Measurements from ENCODE around the gene TMEM205. TPM values are rescaled to one million over a fixed set of nuclear protein-coding genes. Genes with fewer than 3 reads are reported as not detected.

The TMEM205 gene
- total and polyA plus RNA-seq, 2 of the 8 experiments (the other 6 are each of a cell fraction or from before 2014, with no cell fraction given), result 73.5 to 423 TPM

DNA sequence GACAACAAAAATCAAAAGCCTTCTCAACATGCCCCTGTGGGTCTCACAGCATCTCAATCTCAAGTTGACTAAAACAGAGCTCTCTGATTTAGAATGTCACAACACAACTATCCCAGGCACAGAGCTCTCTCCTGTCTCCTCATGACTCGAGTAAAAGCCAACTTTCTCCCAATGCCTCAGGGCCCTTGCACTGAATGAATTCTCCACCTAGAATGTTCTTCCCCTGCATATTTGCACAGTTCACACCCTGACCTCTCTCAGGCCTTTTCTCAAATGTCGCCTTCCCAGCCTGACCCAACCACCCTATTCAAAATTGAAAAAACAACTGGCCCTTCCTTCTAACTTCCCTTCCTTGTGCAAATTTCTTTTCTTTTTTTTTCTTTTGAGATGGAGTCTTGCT is 24.7 kb upstream of the TMEM205 start:
- no peak overlapping the region for H4K5ac ChIP-seq (ENCODE audit: insufficient read length, low read depth, low read length)
- H4K8ac ChIP-seq (ENCODE audit: extremely low read depth, insufficient read depth, low read length), result no peak overlapping the region
- H3K18ac ChIP-seq (ENCODE audit: extremely low read depth, low read length), result no peak overlapping the region
- no peak overlapping the region for H3K27ac ChIP-seq (ENCODE audit: low read depth, low read length)
- no peak overlapping the region for H2BK120ac ChIP-seq (replicated peaks; ENCODE audit: low read depth, low read length)
- no peaks in the 10 kb centered on the region for H3K79me2 ChIP-seq (ENCODE audit: control insufficient read depth in 1 of 2, insufficient read depth in 2 of 2, low read length in 2 of 2)
- H3K36me3 ChIP-seq (ENCODE audit: control insufficient read depth in 2 of 4, insufficient read depth in 4 of 4, low read length in 3 of 4), result peaks cover 0 to 3% (median 0%) of the 10 kb centered on the region in 4 experiments; a peak in 1 of 8 replicates
- no peaks in the 10 kb centered on the region for H3K79me1 ChIP-seq (ENCODE audit: low read depth, low read length)
- no peak overlapping the region for H3K4ac ChIP-seq (replicated peaks; ENCODE audit: insufficient read length, low read depth, low read length)
- 91% methylated on average over 2 of the region's 2 CpGs; no CpG with 5 or more reads in 1 of the 2 experiments for WGBS, 2 experiments (ENCODE audit: extremely low coverage in 1 of 2, insufficient coverage in 1 of 2, insufficient read length in 1 of 2, insufficient replicate concordance in 2 of 2, low coverage in 1 of 2, low lambda C conversion rate in 2 of 2, missing lambda C conversion rate in 1 of 2)
- no peaks in the 10 kb centered on the region for H3K9me3 ChIP-seq (ENCODE audit: insufficient read depth in 2 of 2, low read depth in 1 of 2, low read length in 1 of 2)
- H3K4me2 ChIP-seq (ENCODE audit: insufficient read depth in 1 of 2, low read depth in 2 of 2, low read length in 2 of 2), result no peak overlapping the region
- no peak overlapping the region for H3K14ac ChIP-seq (ENCODE audit: insufficient read length)
- no peak overlapping the region for H3K4me3 ChIP-seq (ENCODE audit: extremely low read depth in 1 of 4, insufficient read depth in 2 of 4, low read depth in 3 of 4, low read length in 4 of 4)
- H3K23ac ChIP-seq (ENCODE audit: insufficient read length), result no peak overlapping the region
- H2BK12ac ChIP-seq (ENCODE audit: low read depth, low read length), result no peak overlapping the region
- H2AK5ac ChIP-seq (ENCODE audit: low read depth, low read length), result no peak overlapping the region
- H4K91ac ChIP-seq (replicated peaks; ENCODE audit: insufficient read length, low read length), result no peak overlapping the region
- CTCF ChIA-PET (ENCODE audit: partially characterized antibody), result interaction anchor here (0.6 to 7.0 kb wide), 3 partner anchors 10 to 51 kb away, joined by 3 to 49 read pairs (median 12); partner anchors contain the start of gene EPOR
- H4K20me1 ChIP-seq (replicated peaks in 1 of 2; ENCODE audit: control insufficient read depth in 1 of 2, insufficient read depth in 2 of 2, low read length in 2 of 2), result peaks cover 0 to 3% of the 10 kb centered on the region in 2 experiments
- H2AFZ ChIP-seq (ENCODE audit: low read length), result no peak overlapping the region
- no peak overlapping the region for H2BK20ac ChIP-seq (ENCODE audit: low read length)
- no peaks in the 10 kb centered on the region for H3K27me3 ChIP-seq (replicated peaks in 1 of 4; ENCODE audit: control insufficient read depth in 3 of 4, extremely low read depth in 1 of 4, insufficient read depth in 3 of 4, low read length in 3 of 4)
- no peak for DNase-seq (ENCODE audit: low read depth in 1 of 2, low spot score in 2 of 2)
- no peak overlapping the region for H3K56ac ChIP-seq (replicated peaks; ENCODE audit: insufficient read length, low read depth, low read length)
- peaks cover 6% of the 10 kb centered on the region for H3K23me2 ChIP-seq (ENCODE audit: low read depth, low read length)
- no peak overlapping the region for H2BK5ac ChIP-seq (ENCODE audit: low read depth, low read length)
- H3K4me1 ChIP-seq (replicated peaks in 1 of 4; ENCODE audit: control insufficient read depth in 3 of 4, insufficient read depth in 4 of 4, low read length in 3 of 4), result peaks cover 0 to 8% (median 7%) of the 10 kb centered on the region in 4 experiments; a peak in 6 of 7 replicates
- no peak overlapping the region for H2BK15ac ChIP-seq (ENCODE audit: low read length)
- POLR2A ChIA-PET (ENCODE audit: partially characterized antibody), result interaction anchor here (0.8 to 1.0 kb wide), 5 partner anchors 10 to 228 kb away, joined by 3 to 4 read pairs (median 3); no protein-coding TSS in a partner anchor
- FAIRE-seq, result no peak
- H3K9ac ChIP-seq (replicated peaks in 1 of 4; ENCODE audit: extremely low read depth in 1 of 4, low read depth in 3 of 4, low read length in 3 of 4), result no peak overlapping the region
- TF ChIP-seq BCL11A (IDR thresholded peaks at IDR 0.05; ENCODE audit: low read depth in 2 of 2, low read length in 2 of 2), result no peak
- TF ChIP-seq, protein P1, sequence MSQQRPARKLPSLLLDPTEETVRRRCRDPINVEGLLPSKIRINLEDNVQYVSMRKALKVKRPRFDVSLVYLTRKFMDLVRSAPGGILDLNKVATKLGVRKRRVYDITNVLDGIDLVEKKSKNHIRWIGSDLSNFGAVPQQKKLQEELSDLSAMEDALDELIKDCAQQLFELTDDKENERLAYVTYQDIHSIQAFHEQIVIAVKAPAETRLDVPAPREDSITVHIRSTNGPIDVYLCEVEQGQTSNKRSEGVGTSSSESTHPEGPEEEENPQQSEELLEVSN (IDR thresholded peaks at IDR 0.05), result no peak
- no peak for TF ChIP-seq RBBP5 (IDR thresholded peaks at IDR 0.05; ENCODE audit: borderline replicate concordance, low read depth, low read length)
- TF ChIP-seq EGR1 (IDR thresholded peaks at IDR 0.05; ENCODE audit: borderline replicate concordance, low read depth, low read length), result no peak
- no peak for TF ChIP-seq CREB1 (IDR thresholded peaks at IDR 0.05)
- TF ChIP-seq GTF2F1 (IDR thresholded peaks at IDR 0.05; ENCODE audit: borderline replicate concordance, low read depth, low read length), result no peak
- TF ChIP-seq JUN (IDR thresholded peaks at IDR 0.05; ENCODE audit: low read depth, low read length), result no peak
- no peak for TF ChIP-seq JUND (IDR thresholded peaks at IDR 0.05; ENCODE audit: low read length)
- no peak for TF ChIP-seq RNF2 (IDR thresholded peaks at IDR 0.05; ENCODE audit: borderline replicate concordance, low read depth, low read length, missing control alignments, poor library complexity, severe bottlenecking)
- no peak for TF ChIP-seq FOSL1 (IDR thresholded peaks at IDR 0.05; ENCODE audit: insufficient read depth, low read depth, low read length)
- TF ChIP-seq POU5F1 (IDR thresholded peaks at IDR 0.05; ENCODE audit: low read depth, low read length), result no peak
- no peak for TF ChIP-seq KDM4A (IDR thresholded peaks at IDR 0.05; ENCODE audit: low read depth, low read length, severe bottlenecking)
- no peak for TF ChIP-seq ZNF274 (IDR thresholded peaks at IDR 0.05; ENCODE audit: borderline replicate concordance, extremely low read depth, low read length)
